GM23338 (cell line): ENCODE data around the gene SCYGR4.
A peak's percentile ranks its signal among the peaks of the same experiment; 100 is the strongest.

Experiments
- CREB1 ChIP-seq: fragments of 250-450 bp; sonication (Bioruptor Pico); IDR thresholded peaks from 2 replicates; pipeline ENCODE4 v1.5.0; 2020; ENCODE audit warnings: low read depth, mild to moderate bottlenecking, moderate library complexity
- CTCF ChIP-seq, 2 experiments: fragments of 200-600 bp in 1 of 2; sonication (generic) in 1 of 2; conservative IDR thresholded peaks; 2 replicates each; pipeline versions ENCODE4 v1.5.1 to v1.6.1; 2016 to 2017; ENCODE audit warnings: antibody characterized with exemption in 2 of 2, low read depth in 2 of 2, mild to moderate bottlenecking in 2 of 2, moderate library complexity in 1 of 2
- EZH2 ChIP-seq: fragments of 200-600 bp; sonication (generic); IDR thresholded peaks from one replicate; pipeline ENCODE4 v1.8.0; 2017; ENCODE audit warnings: antibody characterized with exemption, mild to moderate bottlenecking, low read depth; ENCODE audit not compliant: unreplicated experiment
- EZH2phosphoT487 ChIP-seq: fragments of 200-600 bp; sonication (generic); IDR thresholded peaks from one replicate; pipeline ENCODE4 v1.8.1; 2018; ENCODE audit warnings: antibody characterized with exemption; ENCODE audit not compliant: unreplicated experiment
- JUNB ChIP-seq: IDR thresholded peaks from one replicate; pipeline ENCODE4 v1.6.1; 2016; ENCODE audit warnings: antibody characterized with exemption; ENCODE audit not compliant: unreplicated experiment
- NANOG ChIP-seq: IDR thresholded peaks from 2 replicates; pipeline ENCODE4 v1.6.1; 2016; ENCODE audit warnings: antibody characterized with exemption, borderline replicate concordance
- POLR2AphosphoS5 ChIP-seq: IDR thresholded peaks from 2 replicates; pipeline ENCODE4 v1.6.1; 2016; ENCODE audit warnings: antibody characterized with exemption, low read depth
- REST ChIP-seq: IDR thresholded peaks from one replicate; pipeline ENCODE4 v1.6.1; 2018; ENCODE audit warnings: antibody characterized with exemption; ENCODE audit not compliant: unreplicated experiment
- STAT1 ChIP-seq: IDR thresholded peaks from one replicate; pipeline ENCODE4 v1.6.1; 2016; ENCODE audit warnings: antibody characterized with exemption; ENCODE audit not compliant: unreplicated experiment
- ZNF114 ChIP-seq: fragments of 250-450 bp; sonication (Bioruptor Pico); IDR thresholded peaks from 2 replicates; pipeline ENCODE4 v1.5.0; 2020; ENCODE audit warnings: mild to moderate bottlenecking, moderate library complexity
- TF ChIP-seq, protein P1 (sequence below): IDR thresholded peaks from 2 replicates; pipeline ENCODE4 v1.6.1; 2016; ENCODE audit warnings: antibody characterized with exemption
- TF ChIP-seq, protein P2 (sequence below): fragments of 250-450 bp; sonication (Bioruptor Pico); IDR thresholded peaks from 2 replicates; pipeline ENCODE4 v1.5.0; 2020; ENCODE audit warnings: mild to moderate bottlenecking, moderate library complexity

DNA sequence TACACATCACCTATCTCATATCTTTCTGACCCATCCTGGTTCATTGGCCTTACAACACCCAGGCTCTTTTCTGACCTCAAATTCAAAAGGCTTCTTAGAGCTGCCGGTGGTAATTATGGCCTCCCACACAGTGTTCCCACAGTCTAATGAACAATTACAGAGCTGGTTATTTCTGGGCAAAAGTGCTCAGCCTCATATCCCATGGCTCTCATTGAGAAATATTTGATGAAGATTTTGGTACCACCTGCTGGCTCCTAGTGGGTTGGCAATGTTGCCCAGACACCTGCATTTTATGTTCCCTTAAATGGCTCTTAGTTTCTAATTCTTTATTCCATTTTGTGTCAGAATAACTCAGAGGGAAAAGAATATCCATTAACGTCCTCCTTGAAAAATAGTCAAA lies 38.7 kb upstream of the SCYGR4 start:
- no peak for TF ChIP-seq JUNB
- TF ChIP-seq CTCF (conservative IDR thresholded peaks at IDR 0.05; ENCODE audit: low read depth in 2 of 2) = 0 out of 4 replicates have a peak, but pooled peaks of 1 of the 2 experiments have one; percentile 7
- no peak for TF ChIP-seq EZH2
- no peak for TF ChIP-seq POLR2AphosphoS5
- TF ChIP-seq CREB1 (CRISPR knock-in tag) = no peak
- TF ChIP-seq EZH2phosphoT487 = no peak
- TF ChIP-seq, protein P1, sequence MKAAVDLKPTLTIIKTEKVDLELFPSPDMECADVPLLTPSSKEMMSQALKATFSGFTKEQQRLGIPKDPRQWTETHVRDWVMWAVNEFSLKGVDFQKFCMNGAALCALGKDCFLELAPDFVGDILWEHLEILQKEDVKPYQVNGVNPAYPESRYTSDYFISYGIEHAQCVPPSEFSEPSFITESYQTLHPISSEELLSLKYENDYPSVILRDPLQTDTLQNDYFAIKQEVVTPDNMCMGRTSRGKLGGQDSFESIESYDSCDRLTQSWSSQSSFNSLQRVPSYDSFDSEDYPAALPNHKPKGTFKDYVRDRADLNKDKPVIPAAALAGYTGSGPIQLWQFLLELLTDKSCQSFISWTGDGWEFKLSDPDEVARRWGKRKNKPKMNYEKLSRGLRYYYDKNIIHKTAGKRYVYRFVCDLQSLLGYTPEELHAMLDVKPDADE = no peak
- TF ChIP-seq NANOG = no peak
- TF ChIP-seq REST = no peak
- TF ChIP-seq ZNF114 = no peak
- no peak for TF ChIP-seq STAT1
- TF ChIP-seq, protein P2, sequence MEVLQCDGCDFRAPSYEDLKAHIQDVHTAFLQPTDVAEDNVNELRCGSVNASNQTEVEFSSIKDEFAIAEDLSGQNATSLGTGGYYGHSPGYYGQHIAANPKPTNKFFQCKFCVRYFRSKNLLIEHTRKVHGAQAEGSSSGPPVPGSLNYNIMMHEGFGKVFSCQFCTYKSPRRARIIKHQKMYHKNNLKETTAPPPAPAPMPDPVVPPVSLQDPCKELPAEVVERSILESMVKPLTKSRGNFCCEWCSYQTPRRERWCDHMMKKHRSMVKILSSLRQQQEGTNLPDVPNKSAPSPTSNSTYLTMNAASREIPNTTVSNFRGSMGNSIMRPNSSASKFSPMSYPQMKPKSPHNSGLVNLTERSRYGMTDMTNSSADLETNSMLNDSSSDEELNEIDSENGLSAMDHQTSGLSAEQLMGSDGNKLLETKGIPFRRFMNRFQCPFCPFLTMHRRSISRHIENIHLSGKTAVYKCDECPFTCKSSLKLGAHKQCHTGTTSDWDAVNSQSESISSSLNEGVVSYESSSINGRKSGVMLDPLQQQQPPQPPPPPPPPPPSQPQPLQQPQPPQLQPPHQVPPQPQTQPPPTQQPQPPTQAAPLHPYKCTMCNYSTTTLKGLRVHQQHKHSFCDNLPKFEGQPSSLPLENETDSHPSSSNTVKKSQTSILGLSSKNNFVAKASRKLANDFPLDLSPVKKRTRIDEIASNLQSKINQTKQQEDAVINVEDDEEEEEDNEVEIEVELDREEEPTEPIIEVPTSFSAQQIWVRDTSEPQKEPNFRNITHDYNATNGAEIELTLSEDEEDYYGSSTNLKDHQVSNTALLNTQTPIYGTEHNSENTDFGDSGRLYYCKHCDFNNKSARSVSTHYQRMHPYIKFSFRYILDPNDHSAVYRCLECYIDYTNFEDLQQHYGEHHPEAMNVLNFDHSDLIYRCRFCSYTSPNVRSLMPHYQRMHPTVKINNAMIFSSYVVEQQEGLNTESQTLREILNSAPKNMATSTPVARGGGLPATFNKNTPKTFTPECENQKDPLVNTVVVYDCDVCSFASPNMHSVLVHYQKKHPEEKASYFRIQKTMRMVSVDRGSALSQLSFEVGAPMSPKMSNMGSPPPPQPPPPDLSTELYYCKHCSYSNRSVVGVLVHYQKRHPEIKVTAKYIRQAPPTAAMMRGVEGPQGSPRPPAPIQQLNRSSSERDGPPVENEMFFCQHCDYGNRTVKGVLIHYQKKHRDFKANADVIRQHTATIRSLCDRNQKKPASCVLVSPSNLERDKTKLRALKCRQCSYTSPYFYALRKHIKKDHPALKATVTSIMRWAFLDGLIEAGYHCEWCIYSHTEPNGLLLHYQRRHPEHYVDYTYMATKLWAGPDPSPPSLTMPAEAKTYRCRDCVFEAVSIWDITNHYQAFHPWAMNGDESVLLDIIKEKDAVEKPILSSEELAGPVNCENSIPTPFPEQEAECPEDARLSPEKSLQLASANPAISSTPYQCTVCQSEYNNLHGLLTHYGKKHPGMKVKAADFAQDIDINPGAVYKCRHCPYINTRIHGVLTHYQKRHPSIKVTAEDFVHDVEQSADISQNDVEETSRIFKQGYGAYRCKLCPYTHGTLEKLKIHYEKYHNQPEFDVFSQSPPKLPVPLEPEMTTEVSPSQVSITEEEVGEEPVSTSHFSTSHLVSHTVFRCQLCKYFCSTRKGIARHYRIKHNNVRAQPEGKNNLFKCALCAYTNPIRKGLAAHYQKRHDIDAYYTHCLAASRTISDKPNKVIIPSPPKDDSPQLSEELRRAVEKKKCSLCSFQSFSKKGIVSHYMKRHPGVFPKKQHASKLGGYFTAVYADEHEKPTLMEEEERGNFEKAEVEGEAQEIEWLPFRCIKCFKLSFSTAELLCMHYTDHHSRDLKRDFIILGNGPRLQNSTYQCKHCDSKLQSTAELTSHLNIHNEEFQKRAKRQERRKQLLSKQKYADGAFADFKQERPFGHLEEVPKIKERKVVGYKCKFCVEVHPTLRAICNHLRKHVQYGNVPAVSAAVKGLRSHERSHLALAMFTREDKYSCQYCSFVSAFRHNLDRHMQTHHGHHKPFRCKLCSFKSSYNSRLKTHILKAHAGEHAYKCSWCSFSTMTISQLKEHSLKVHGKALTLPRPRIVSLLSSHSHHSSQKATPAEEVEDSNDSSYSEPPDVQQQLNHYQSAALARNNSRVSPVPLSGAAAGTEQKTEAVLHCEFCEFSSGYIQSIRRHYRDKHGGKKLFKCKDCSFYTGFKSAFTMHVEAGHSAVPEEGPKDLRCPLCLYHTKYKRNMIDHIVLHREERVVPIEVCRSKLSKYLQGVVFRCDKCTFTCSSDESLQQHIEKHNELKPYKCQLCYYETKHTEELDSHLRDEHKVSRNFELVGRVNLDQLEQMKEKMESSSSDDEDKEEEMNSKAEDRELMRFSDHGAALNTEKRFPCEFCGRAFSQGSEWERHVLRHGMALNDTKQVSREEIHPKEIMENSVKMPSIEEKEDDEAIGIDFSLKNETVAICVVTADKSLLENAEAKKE (CRISPR knock-in tag) = no peak
